GM18951 (cell line): ENCODE data around the gene BRMS1.
"Not testable (repeated sequence)": the region's sequence is repeated elsewhere in the genome, so short reads cannot be mapped to it uniquely, and the experiment has no call there.

Experiments used
- POLR2A ChIP-seq: IDR thresholded peaks from 4 replicates; pipeline ENCODE4 v1.6.1; 2011; ENCODE audit warnings: mild to moderate bottlenecking; ENCODE audit not compliant: insufficient read length, insufficient read depth; ENCODE audit errors: extremely low read depth
- in situ Hi-C: fragments of 300-500 bp; cut with MboI; formaldehyde crosslinking; loops from one replicate; pipeline ENCODE4 v1.12.0; 2022; ENCODE audit warnings: low sequenced_read_pairs, mixed read lengths, inconsistent platforms; ENCODE audit not compliant: unreplicated experiment

The BRMS1 gene

DNA sequence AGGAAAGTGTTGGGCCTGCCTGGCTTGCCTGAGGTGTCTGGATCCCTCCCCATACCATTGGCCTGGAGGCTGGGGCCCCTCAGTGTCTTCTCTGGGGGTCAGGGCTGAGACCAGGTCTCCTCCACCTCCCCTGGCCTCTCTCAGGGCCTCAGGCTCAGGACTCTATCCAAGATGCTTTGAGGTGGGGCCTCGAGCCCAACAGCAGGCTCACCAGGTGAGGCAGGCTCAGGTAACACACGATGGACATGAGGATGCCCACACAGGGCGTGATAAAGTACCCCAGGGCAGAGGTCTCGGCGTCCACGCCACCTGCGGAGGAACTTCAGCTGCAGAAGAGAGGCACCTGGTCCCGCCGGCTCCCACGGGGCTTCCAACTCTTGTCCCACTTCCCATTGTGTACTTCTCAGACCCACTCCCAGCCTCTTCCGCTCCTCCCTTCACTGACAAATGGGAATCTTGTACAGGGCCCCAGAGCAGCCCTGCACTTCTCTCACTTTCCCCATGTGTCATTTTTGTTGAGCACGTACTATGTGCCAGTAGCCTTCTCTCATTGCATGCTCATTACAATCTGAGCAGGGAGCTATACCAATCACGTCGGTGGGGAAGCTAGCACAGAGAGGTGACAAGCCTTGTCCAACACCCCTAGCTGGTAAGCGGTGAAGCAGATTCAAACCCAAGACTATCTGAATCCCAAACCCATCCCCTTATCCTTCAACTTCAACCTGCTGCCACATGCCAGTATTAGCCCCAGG is 22.8 kb upstream of the BRMS1 start:
- TF ChIP-seq POLR2A, result no peak
- in situ Hi-C loops, result no loop called here

- no peak for TF ChIP-seq POLR2A
Measured at GRCh38 chr11:66366844-66367477, 22.1 kb upstream of the BRMS1 start.

GRCh38 chr11:66365711-66366619 is 21.1 kb upstream of the BRMS1 start:
- no peak for TF ChIP-seq POLR2A
- in situ Hi-C loops, result no loop called here

More at GRCh38 chr11:66366844-66367477, 22.1 kb upstream of the BRMS1 start:
- in situ Hi-C loops, result no loop called here

- in situ Hi-C loops, result no loop called here
- TF ChIP-seq POLR2A, result no peak
Measured at GRCh38 chr11:66365166-66365565, 20.3 kb upstream of the BRMS1 start.

- in situ Hi-C loops, result no loop called here
- TF ChIP-seq POLR2A, result no peak
Measured at GRCh38 chr11:66363805-66364535, 19.1 kb upstream of the BRMS1 start.

DNA sequence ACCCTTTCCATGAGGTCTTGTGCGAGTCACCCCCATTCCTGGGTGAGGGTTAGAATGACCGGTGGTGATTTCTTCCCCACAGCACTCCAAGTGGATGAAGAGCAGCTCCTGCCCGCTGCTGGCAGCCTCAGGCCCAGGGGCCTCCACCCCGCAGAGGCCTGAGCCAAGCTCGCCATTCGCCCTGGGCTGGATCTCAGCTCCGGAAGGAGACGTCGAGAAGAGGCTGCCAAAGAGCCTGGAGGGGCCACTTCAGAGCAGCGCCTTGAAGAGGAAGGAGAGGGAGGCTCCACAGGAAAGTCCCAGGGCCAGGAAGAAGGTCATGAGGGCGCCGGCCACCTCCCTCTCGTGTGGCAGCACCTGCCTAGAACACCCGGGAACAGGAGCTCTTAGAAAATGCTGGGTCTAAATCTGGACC is 18.3 kb upstream of the BRMS1 start:
- in situ Hi-C loops, result no loop called here
- TF ChIP-seq POLR2A, result no peak

- in situ Hi-C loops, result no loop called here
- TF ChIP-seq POLR2A, result no peak
Measured at GRCh38 chr11:66362481-66363147, 17.7 kb upstream of the BRMS1 start.

- in situ Hi-C loops, result no loop called here
- no peak for TF ChIP-seq POLR2A
Measured at GRCh38 chr11:66361502-66361941, 16.6 kb upstream of the BRMS1 start.

DNA sequence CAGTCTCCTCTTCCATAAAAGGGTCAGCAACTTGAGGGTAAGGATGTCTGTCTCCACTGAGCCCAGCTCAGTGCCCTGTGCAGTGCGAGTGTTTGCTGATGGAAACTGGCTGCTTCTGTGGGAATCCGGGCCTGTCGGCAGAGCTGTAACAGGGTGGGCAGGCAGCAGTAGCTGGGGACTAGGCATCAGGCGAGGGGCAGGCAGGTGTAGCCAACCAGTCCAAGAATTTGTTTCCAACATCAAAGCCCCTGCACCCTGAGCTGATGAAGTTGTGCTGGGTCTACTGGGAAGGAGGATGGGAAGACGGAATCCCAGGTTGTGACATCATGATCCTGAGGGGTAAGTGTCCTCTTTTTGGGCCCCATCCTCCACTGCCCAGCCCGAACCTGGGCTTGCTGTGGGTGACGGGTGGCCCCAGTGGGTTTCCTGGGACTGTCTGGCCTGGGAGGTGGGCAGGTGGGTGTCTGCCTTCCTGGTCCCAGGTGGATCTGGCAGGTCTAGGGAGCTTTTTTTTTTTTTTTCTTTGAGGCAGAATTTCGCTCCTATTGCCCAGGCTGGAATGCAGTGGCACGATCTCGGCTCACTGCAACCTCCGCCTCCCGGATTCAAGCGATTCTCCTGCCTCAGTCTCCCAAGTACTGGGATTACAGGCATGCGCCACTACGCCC is 15.6 kb upstream of the BRMS1 start:
- in situ Hi-C loops, result no loop called here
- no peak for TF ChIP-seq POLR2A

- TF ChIP-seq POLR2A, result no peak
- in situ Hi-C loops, result no loop called here
Measured at GRCh38 chr11:66359662-66360087, 14.8 kb upstream of the BRMS1 start.

DNA sequence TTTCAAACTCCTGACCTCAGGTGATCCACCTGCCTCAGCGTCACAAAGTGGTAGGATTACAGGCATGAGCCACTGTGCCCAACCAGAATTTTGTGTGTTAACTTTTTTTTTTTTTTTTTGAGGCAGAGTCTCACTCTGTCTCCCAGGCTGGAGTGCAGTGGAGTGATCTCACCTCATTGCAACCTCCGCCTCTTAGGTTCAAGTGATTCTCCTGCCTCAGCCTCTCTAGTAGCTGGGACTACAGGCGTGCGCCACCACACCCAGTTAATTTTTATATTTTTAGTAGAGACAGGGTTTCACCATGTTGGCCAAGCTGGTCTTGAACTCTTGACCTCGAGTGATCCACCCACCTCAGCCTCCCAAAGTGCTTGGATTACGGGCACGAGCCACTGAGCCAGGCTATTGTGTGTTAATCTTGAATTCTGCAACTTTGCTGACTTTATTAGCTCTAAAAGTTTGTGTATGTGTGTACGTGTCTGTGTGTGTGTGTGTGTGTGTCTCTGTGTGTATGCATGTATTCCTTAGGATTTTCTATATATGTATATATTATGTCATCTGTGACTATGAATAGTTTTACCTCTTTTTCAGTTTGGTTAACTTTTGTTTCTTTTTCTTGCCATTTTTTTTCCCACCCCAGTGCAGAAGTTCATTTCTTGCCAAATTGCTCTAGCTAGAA is 5.8 kb upstream of the BRMS1 start:
- in situ Hi-C loops, result not testable (repeated sequence)
